ENCODE data around the gene PCNX1. TPM values are rescaled to one million over a fixed set of nuclear protein-coding genes. Genes with fewer than 3 reads are reported as not detected.

Gene PCNX1
- total RNA-seq, 1 experiment from 2014 or later: 48.0 TPM

- H3K56ac ChIP-seq (ENCODE audit: insufficient read length, low read depth, low read length): no peak overlapping the region
- no peak overlapping the region for H4K8ac ChIP-seq (replicated peaks; ENCODE audit: insufficient read length, low read depth, low read length)
- H4K91ac ChIP-seq (ENCODE audit: insufficient read length, low read depth, low read length): no peak overlapping the region
- no peak overlapping the region for H3K9ac ChIP-seq (ENCODE audit: extremely low read depth, insufficient read length, low read length)
- no peak for TF ChIP-seq CTCF (conservative IDR thresholded peaks at IDR 0.05)
- no peak overlapping the region for H3K18ac ChIP-seq (ENCODE audit: insufficient read length, low read depth, low read length)
- no peaks in the 10 kb centered on the region; the same call in 1 of the 2 replicates for H3K4me1 ChIP-seq (ENCODE audit: insufficient read depth, low read length)
- Mint-ChIP-seq H3K36me3 (ENCODE audit: insufficient read depth in 1 of 3, low read depth in 3 of 3) (no peaks in the 10 kb centered on the region), H3K27me3 (ENCODE audit: low read depth) (no peaks in the 10 kb centered on the region), H3K27ac (no peak overlapping the region; a peak in 1 of 7 replicates), H3K9me3 (no peaks in the 10 kb centered on the region), H3K4me1 (peaks cover 8 to 9% of the 10 kb centered on the region in 2 experiments; a peak in 3 of 4 replicates), H3K4me3 (no peak overlapping the region)
- H3K4me2 ChIP-seq (ENCODE audit: insufficient read depth, insufficient read length, low read length): no peak overlapping the region
- no peaks in the 10 kb centered on the region for H3K79me2 ChIP-seq (ENCODE audit: insufficient read depth, low read length)
- no peak overlapping the region for H2BK15ac ChIP-seq (ENCODE audit: low read depth, low read length)
- H3K27me3 ChIP-seq (ENCODE audit: insufficient read depth, low read length): no peaks in the 10 kb centered on the region
- DNase-seq: no peak
- H3K23ac ChIP-seq (ENCODE audit: insufficient read length, low read depth, low read length): no peak overlapping the region
- WGBS (ENCODE audit: extremely low coverage, insufficient read length, low lambda C conversion rate): no CpG with 5 or more reads among the region's 1 CpG
- no peak overlapping the region for H3K14ac ChIP-seq (ENCODE audit: insufficient read depth, low read length)
- H3K79me1 ChIP-seq (ENCODE audit: insufficient read depth, low read depth, low read length, poor library complexity, severe bottlenecking): no peaks in the 10 kb centered on the region
- no peak overlapping the region for H4K5ac ChIP-seq (ENCODE audit: insufficient read length, low read depth, low read length)
- H2BK120ac ChIP-seq (ENCODE audit: low read depth, low read length, poor library complexity, severe bottlenecking): no peak overlapping the region
- H3T11ph ChIP-seq (ENCODE audit: low read length): no peak overlapping the region
- H2AK5ac ChIP-seq (ENCODE audit: insufficient read length, low read length): no peak overlapping the region
- no peak overlapping the region for H3K4ac ChIP-seq (ENCODE audit: low read depth, low read length)
- H2BK5ac ChIP-seq (ENCODE audit: insufficient read length, low read length): no peak overlapping the region
- no peaks in the 10 kb centered on the region for H3K23me2 ChIP-seq (ENCODE audit: insufficient read length, low read depth, low read length, poor library complexity, severe bottlenecking)
- H2BK20ac ChIP-seq (ENCODE audit: low read depth, low read length, poor library complexity, severe bottlenecking): no peak overlapping the region
- H2BK12ac ChIP-seq (ENCODE audit: insufficient read length, low read depth, low read length): no peak overlapping the region
- H3K9me3 ChIP-seq (ENCODE audit: control insufficient read depth, low read depth, low read length): no peaks in the 10 kb centered on the region
- no peaks in the 10 kb centered on the region for H4K20me1 ChIP-seq (ENCODE audit: control insufficient read depth, insufficient read depth, insufficient read length)
- no peak overlapping the region for H2AFZ ChIP-seq (ENCODE audit: low read length)
- H3K27ac ChIP-seq (ENCODE audit: insufficient read length, low read depth, low read length): no peak overlapping the region
These were observed 6.0 kb upstream of the PCNX1 start for GRCh38 chr14:70901269-70901668.

Measured in H9 (cell line).